ENCODE results near the gene RASA3. TPM values are rescaled to one million over a fixed set of nuclear protein-coding genes. Genes with fewer than 3 reads are reported as not detected.

Gene RASA3
- total RNA-seq, 1 experiment from 2014 or later: 9.1 TPM

DNA sequence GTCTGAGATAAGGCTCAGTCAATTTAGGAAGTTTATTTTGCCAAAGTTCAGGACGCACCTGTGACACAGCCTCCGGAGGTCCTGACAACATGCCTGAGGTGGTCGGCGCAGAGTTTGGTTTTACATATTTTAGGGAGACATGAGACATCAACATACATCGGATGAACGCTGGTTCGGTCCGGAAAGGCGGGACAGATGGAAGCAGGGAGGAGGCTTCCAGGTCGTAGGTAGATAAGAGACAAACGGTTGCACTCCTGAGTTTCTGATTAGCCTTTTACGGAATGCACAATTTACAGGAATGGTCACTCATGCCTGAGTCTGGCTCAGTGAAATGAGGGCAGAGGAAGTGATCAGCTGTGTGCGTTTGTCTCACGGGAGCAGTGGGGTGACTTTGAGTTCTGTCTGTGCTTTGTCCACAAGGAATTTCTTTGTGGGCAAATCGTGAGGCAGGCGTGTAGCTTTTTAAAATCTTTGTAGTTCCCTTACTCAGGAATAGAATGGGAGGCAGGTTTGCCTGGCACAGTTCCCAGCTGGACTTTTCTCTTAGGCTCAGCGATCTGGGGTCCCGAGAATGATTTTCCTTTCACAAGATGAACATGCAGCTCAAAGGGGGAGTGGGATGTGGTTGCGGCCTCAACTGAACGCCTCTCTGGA lies 194.8 kb downstream of the RASA3 start:
- BruUV-seq (replicated peaks): no TSS peak
- no peaks in the 10 kb centered on the region for H3F3A ChIP-seq (ENCODE audit: low read length, unreplicated experiment)
- TF ChIP-seq, protein P1, sequence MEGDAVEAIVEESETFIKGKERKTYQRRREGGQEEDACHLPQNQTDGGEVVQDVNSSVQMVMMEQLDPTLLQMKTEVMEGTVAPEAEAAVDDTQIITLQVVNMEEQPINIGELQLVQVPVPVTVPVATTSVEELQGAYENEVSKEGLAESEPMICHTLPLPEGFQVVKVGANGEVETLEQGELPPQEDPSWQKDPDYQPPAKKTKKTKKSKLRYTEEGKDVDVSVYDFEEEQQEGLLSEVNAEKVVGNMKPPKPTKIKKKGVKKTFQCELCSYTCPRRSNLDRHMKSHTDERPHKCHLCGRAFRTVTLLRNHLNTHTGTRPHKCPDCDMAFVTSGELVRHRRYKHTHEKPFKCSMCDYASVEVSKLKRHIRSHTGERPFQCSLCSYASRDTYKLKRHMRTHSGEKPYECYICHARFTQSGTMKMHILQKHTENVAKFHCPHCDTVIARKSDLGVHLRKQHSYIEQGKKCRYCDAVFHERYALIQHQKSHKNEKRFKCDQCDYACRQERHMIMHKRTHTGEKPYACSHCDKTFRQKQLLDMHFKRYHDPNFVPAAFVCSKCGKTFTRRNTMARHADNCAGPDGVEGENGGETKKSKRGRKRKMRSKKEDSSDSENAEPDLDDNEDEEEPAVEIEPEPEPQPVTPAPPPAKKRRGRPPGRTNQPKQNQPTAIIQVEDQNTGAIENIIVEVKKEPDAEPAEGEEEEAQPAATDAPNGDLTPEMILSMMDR (conservative IDR thresholded peaks at IDR 0.05; ENCODE audit: low read depth, low read length): no peak
- TF ChIP-seq EZH2phosphoT487 (IDR thresholded peaks at IDR 0.05; ENCODE audit: borderline replicate concordance, low read length) (no peak), EZH2 (IDR thresholded peaks at IDR 0.05; ENCODE audit: low read length, unreplicated experiment) (no peak)
- no peak overlapping the region for H2AFZ ChIP-seq (ENCODE audit: low read length)
- H3K4me1 ChIP-seq (ENCODE audit: insufficient read depth, low read length): no peaks in the 10 kb centered on the region
- CTCF ChIA-PET: no interaction called here
- intact Hi-C loops (cut with micrococcal nuclease): no loop called here
- no peaks in the 10 kb centered on the region for H3K27me3 ChIP-seq (ENCODE audit: low read length)
- no peak overlapping the region for H3K4me3 ChIP-seq (ENCODE audit: low read length)
- no peak for ATAC-seq
- H3K27ac ChIP-seq (ENCODE audit: low read length): no peak overlapping the region
- no peaks in the 10 kb centered on the region for H3K36me3 ChIP-seq (ENCODE audit: low read depth, low read length)
- H4K20me1 ChIP-seq (ENCODE audit: low read length): no peaks in the 10 kb centered on the region
- H3K9me2 ChIP-seq (replicated peaks; ENCODE audit: low read length): no peaks in the 10 kb centered on the region
- no peak overlapping the region for H3K9ac ChIP-seq (ENCODE audit: low read length)
- no peaks in the 10 kb centered on the region for H3K79me2 ChIP-seq (ENCODE audit: low read length)
- POLR2A ChIA-PET (ENCODE audit: unreplicated experiment): no interaction called here
- no peaks in the 10 kb centered on the region for H3K9me3 ChIP-seq (ENCODE audit: low read length)
- no peak for DNase-seq
- no peak overlapping the region for H3K4me2 ChIP-seq (ENCODE audit: low read length)

DNA sequence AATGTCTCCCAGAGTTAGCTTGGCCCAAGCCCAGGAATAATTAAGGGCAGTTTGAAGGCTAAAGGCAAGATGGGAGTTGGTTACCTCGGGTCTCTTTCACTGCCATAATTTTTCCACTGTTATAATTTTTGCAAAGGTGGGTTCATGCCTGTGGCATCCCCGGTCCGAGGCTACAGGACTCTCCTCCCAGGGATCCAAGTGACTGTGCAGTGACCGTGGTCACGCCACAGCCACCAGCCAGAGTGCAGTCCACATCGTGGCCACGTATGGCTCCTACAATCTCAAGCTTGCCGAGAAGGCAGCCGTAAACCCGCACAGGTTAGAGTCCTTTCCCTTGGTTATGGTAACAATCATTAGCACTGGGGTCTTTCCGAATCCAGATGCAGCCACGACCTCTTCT lies 195.3 kb downstream of the RASA3 start:
- ATAC-seq (no peak), DNase-seq (no peak)
- Histone ChIP-seq H3K9me2 (replicated peaks; ENCODE audit: low read length) (no peaks in the 10 kb centered on the region), H3K9me3 (ENCODE audit: low read length) (no peaks in the 10 kb centered on the region), H3F3A (ENCODE audit: low read length, unreplicated experiment) (no peaks in the 10 kb centered on the region), H3K9ac (ENCODE audit: low read length) (no peak overlapping the region), H4K20me1 (ENCODE audit: low read length) (no peaks in the 10 kb centered on the region), H3K79me2 (ENCODE audit: low read length) (no peaks in the 10 kb centered on the region), H2AFZ (ENCODE audit: low read length) (no peak overlapping the region), H3K36me3 (ENCODE audit: low read depth, low read length) (no peaks in the 10 kb centered on the region), H3K4me2 (ENCODE audit: low read length) (no peak overlapping the region), H3K4me3 (ENCODE audit: low read length) (no peak overlapping the region), H3K4me1 (ENCODE audit: insufficient read depth, low read length) (no peaks in the 10 kb centered on the region), H3K27me3 (ENCODE audit: low read length) (no peaks in the 10 kb centered on the region), H3K27ac (ENCODE audit: low read length) (no peak overlapping the region)
- no TSS peak for BruUV-seq (replicated peaks)
- no peak for TF ChIP-seq EZH2 (IDR thresholded peaks at IDR 0.05; ENCODE audit: low read length, unreplicated experiment)
- TF ChIP-seq, protein P1 (conservative IDR thresholded peaks at IDR 0.05; ENCODE audit: low read depth, low read length): no peak
- TF ChIP-seq EZH2phosphoT487 (IDR thresholded peaks at IDR 0.05; ENCODE audit: borderline replicate concordance, low read length): no peak
- ChIA-PET POLR2A (ENCODE audit: unreplicated experiment) (no interaction called here), CTCF (no interaction called here)
- intact Hi-C loops (cut with micrococcal nuclease): no loop called here

DNA sequence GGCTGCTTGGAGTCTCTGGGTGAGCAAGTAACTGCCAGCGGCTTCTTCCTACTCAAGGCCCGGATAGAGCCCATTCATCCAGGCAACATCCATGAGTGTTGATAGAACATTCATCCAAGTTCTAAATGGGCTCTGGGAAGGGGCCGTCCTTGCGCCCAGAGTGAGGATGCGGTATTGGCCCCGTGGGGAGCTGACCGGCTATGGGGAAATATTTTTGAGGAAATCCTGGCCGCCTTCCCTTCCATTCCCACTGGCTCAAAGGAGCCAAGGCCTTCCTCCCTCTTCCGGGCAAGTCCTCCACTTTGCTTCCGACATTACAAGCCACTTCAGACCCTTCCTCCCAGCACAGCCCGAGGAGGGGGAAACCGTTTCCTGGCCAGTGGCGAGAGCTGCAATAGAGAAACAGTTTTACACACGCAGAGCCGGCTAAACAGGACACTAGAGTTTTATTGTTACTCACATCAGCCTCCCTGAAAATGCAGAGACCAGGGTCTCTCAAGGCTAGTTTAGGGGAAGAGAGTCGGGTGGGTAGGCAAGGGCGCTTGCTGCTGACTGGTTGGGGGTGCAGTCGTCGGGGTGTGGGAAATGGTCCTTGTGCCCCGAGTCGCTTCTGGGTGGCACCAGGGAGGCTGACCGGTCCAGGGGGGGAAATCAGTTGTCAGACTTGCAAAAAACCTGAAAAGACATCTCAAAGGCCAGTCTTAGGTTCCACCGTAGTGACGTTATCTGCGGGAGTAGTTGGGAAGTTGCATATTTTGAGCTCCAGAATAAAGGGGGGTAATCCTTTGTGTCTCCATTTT lies 196.1 kb downstream of the RASA3 start:
- H2AFZ ChIP-seq (ENCODE audit: low read length): no peak overlapping the region
- H3K4me2 ChIP-seq (ENCODE audit: low read length): no peak overlapping the region
- ChIA-PET POLR2A (ENCODE audit: unreplicated experiment) (no interaction called here), CTCF (no interaction called here)
- no peaks in the 10 kb centered on the region for H3K9me3 ChIP-seq (ENCODE audit: low read length)
- H3K4me1 ChIP-seq (ENCODE audit: insufficient read depth, low read length): no peaks in the 10 kb centered on the region
- H3K9me2 ChIP-seq (replicated peaks; ENCODE audit: low read length): no peaks in the 10 kb centered on the region
- TF ChIP-seq EZH2 (IDR thresholded peaks at IDR 0.05; ENCODE audit: low read length, unreplicated experiment): no peak
- TF ChIP-seq EZH2phosphoT487 (IDR thresholded peaks at IDR 0.05; ENCODE audit: borderline replicate concordance, low read length): no peak
- H3K36me3 ChIP-seq (ENCODE audit: low read depth, low read length): no peaks in the 10 kb centered on the region
- intact Hi-C loops (cut with micrococcal nuclease): no loop called here
- H3K4me3 ChIP-seq (ENCODE audit: low read length): no peak overlapping the region
- ATAC-seq: no peak
- H3K27me3 ChIP-seq (ENCODE audit: low read length): no peaks in the 10 kb centered on the region
- H3K79me2 ChIP-seq (ENCODE audit: low read length): no peaks in the 10 kb centered on the region
- no TSS peak for BruUV-seq (replicated peaks)
- no peak overlapping the region for H3K27ac ChIP-seq (ENCODE audit: low read length)
- no peaks in the 10 kb centered on the region for H3F3A ChIP-seq (ENCODE audit: low read length, unreplicated experiment)
- H3K9ac ChIP-seq (ENCODE audit: low read length): no peak overlapping the region
- no peak for DNase-seq
- no peaks in the 10 kb centered on the region for H4K20me1 ChIP-seq (ENCODE audit: low read length)
